GM04504 (cell line): Measurements from ENCODE around the gene TMEM143.
"Not testable (repeated sequence)": the region's sequence is repeated elsewhere in the genome, so short reads cannot be mapped to it uniquely, and the experiment has no call there.

Experiments
- DNase-seq: peaks from one replicate; pipeline ENCODE4 v3.0.0-alpha.2; 2012; ENCODE audit warnings: low read depth

The TMEM143 gene

DNA sequence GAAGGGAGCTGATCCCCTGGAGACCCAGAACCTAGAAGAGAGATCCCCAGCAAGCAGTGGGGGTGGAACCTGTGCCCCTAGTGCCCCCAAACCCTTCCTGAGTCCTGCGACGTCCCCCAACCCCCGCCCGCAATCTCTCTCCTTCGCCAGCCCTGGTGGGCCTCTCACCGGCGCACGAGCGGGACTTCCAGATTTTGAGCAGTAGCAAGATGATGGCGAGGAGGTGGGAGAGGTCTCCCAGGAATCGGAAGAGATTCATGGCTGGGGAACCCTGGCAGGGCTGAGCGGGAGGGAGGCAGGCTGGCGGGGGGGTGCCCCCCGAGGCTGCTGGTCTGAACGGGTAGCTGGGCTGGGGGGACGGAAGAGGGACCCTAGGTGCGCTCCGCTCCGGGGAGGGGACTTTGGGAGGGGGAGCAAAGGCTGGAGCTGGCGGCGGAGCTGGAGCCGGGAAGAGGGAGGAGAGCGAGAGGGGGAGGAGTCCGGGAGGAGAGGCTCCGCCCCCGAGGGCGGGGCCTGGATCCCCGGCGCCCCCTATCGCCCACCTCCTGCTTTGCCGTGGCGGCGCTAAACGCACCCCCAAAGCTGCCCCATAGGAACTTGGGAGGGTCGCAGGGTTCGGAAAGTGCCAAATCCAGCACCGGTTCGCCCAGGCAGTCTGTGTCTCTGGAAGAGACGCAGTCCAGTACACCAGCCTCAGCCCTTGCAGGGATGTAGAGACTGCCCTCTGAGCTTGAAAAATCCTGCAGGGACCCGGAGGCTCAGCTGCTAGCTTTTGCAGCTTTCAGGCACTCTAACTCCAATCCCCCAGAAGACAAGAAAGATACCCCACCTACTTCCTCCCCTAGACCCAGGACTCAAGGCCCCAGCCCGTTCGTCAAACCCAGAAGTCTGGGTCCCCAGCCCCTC, 27.6 kb upstream of the TMEM143 start, which contains the start of gene KDELR1:
KDELR1 (minus strand) TSS at position 452 of the 906 bp plus-strand sequence; CDS start at position 259, 193 bp downstream.
- DNase-seq, result no peak

- no peak for DNase-seq
Measured at GRCh38 chr19:48390188-48391099, 26.7 kb upstream of the TMEM143 start.

DNA sequence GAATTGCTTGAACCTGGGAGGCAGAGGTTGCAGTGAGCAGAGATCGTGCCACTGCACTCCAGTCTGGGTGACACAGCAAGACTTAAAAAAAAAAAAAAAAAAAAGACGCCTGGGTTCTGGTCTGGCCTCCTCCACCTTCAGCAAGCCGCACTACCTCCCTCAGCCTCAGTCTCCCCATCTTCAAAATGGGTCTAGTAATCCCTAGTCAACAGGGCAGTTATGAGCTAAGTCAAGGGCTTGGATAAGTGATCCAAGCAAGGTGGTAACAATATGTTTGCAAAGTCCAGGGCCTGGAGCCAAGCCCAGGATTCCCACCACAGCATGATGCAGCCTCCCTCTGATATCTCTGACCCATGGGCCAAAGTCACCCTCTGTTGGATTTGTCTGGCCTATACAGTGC, 23.2 kb upstream of the TMEM143 start:
- no peak for DNase-seq

GRCh38 chr19:48385461-48386087, 21.8 kb upstream of the TMEM143 start:
- DNase-seq, result no peak

DNA sequence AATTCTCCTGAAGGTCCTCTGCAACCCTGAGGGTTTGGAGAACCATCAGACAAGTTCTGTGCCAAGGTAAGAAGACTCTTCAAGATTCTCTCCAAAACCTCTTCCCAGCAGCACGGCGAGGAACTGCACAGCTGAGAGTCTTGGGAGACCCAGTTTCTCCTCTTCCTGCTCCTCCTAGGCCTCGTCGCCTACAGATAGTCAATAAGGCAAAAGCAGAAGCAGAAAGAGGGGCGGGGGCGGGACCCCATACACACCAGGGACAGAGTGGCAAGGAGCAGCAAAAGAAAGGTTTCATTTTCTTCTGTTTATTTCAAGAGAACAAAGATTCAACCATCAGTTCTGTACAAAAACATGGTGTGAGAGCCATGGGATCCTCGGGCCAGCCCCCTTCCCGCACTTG, 18.5 kb upstream of the TMEM143 start:
- DNase-seq, result no peak

- no peak for DNase-seq
Measured at GRCh38 chr19:48381178-48381950, 17.6 kb upstream of the TMEM143 start.

DNA sequence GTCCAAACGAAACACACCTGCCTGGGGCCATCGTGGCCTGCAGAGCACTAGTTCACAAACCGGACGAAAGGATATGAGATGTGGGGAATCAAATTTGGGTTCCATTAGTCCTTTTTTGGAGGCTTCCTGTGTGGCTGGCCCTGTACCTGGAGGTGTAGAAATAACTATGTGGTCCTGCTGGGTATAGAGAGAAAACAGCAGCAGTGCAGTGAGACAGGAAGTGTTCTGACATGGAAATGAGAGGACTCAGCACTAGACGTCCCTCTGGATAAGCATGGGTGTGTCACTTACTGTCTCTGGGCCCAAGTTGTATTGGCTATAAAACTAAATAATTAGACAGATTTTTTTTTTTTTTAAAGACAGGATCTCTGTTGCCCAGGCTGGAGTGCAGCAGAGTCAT, 15.3 kb upstream of the TMEM143 start:
- no peak for DNase-seq

GRCh38 chr19:48378194-48378570, 14.4 kb upstream of the TMEM143 start:
- DNase-seq, result no peak

GRCh38 chr19:48373567-48373966, 9.8 kb upstream of the TMEM143 start:
- no peak for DNase-seq

DNA sequence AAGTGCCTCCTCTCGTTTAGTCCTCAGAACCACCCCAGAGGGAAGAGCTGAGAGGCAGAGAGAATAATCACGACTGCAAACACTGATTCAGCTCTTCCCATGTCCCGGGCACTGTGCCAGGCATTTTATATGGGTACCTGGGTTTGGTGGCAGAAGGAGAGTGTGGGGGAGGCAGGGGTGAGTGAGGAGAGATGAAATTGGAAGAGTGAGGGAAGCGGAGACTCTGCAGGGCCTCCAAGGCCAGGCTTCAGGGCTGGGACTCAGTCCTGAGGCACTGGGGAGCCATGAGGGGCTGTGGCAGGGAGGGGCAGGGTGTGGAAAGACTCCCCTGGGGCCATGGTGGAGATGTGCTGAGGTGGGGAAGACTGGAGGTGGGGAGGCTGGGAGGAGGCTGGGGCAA, 9.2 kb upstream of the TMEM143 start:
- no peak for DNase-seq

- DNase-seq, result not testable (repeated sequence)
Measured at GRCh38 chr19:48371771-48372170, 8.0 kb upstream of the TMEM143 start.

- DNase-seq, result no peak
Measured at GRCh38 chr19:48371367-48371766, 7.6 kb upstream of the TMEM143 start.

DNA sequence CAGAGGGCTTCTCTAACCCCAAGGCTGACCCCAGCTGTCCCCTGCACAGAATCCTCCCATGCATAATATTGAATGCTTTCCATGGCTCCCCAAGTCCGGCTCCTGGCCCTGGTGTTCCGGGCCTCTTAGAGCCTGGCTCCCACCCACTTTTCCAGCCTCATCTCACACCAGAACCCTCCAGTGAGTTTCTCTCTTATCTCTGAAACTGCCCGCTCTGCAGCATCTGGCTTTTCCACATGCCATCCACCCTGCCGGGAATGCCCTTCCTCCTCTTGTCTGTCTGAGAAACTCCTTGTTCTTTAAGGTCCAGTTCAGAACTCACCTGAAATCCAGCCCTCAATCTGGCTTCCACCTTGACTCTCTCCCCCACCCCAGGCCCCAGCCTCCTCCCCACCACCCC, 7.2 kb upstream of the TMEM143 start:
- no peak for DNase-seq

GRCh38 chr19:48368936-48369335, 5.2 kb upstream of the TMEM143 start:
- DNase-seq, result no peak

- no peak for DNase-seq
Measured at GRCh38 chr19:48367855-48368254, 4.1 kb upstream of the TMEM143 start.

DNA sequence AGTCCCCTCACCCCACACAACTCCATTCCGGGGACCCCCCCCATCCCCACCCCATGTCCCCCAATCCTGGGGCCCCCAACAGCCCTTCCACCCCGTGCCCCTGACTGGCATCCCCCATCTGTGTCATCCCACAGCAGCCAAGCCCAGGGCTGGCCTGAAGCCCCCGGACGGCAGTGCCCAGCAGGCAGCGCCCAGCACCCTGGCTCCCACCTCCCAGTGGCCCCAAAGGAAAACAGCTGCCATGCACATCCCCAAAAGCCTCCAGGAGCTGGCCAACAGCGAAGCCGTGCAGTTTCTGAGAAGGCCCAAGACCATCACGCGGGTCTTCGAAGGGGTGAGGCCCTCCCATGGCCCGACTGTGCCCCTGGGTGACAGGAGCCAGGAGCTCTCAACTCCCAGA, 1.9 kb upstream of the TMEM143 start:
- DNase-seq, result no peak

GRCh38 chr19:48364598-48365348, 1.0 kb upstream of the TMEM143 start:
- no peak for DNase-seq

- no peak for DNase-seq
Measured at GRCh38 chr19:48363500-48363809, 285 bp downstream of the TMEM143 start.

DNA sequence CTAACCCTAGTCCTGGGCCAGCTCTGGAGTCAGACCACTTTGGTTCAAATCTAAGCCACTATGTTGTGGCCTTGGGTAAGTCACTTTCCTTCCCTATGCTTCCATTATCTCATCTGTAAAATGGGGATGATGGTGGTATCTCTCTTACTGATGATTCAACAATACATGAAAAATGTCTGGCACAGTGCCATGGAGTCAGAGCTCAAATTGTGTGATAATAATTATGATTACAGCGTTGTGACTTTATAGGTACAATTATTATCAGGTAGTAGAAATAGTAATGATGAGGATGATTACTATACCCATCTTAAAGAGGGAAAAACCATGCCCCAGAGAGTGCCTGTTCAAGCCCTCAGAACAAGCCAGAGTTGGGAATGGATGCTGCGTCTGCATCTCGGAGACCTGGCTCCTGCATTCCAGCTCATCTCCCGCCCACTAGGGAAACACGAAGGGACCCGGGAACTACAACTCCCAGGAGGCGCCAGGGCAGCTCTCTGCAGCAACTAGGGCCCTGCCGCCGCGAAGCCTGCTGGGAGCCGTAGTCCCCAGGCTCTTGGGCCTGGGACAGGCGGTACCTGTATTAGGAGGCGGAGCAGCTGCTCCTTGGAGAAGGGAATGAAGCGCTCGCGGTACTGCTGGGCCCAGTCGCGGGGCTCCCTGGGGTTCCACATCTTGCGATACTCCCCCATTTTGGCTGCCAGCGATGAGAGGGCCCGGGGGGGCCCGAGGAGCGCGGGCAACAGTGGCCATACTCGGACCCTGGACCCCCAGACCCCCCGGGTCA, 832 bp downstream of the TMEM143 start:
- peak; percentile 87 for DNase-seq

DNA sequence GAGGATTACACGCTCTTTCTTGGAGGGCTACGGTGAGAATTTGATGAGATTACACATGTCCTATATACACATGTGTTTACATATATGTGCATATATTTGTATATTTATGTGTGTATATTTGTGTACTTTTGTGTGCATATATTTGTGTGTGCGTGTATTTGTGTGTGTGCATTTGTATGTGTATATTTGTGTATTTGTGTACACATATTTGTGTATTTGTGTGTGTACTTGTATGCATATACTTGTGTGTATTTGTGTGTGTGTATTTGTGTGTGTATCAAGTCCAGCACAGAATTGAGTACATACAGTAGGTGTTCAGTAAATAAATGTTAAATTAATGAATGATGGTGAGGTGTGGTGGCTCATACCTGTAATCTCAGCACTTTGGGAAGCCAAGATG, 1.8 kb downstream of the TMEM143 start:
- no peak for DNase-seq
